Right atrium auricular region (tissue), 2 donors: Measurements from ENCODE around the gene UPK3B. TPM values are rescaled to one million over a fixed set of nuclear protein-coding genes. Genes with fewer than 3 reads are reported as not detected.
"Not testable (repeated sequence)": the region's sequence is repeated elsewhere in the genome, so short reads cannot be mapped to it uniquely, and the experiment has no call there.

ENCODE experiments used
- DNase-seq: peaks from one replicate; pipeline ENCODE4 v3.0.0-alpha.2; 2019; ENCODE audit warnings: low spot score
- H3K27ac ChIP-seq, 2 donors: fragments of 200-600 bp; sonication (generic); 1 replicate in 1 of 2; 2 replicates in 1 of 2; pipeline ENCODE4 v1.5.1; 2016 to 2019
- H3K27me3 ChIP-seq, 2 donors: fragments of 200-600 bp; sonication (generic); one replicate each; pipeline versions ENCODE4 v1.5.1 to v1.6.0; 2017 to 2019
- H3K36me3 ChIP-seq: fragments of 200-600 bp; sonication (generic); one replicate; pipeline ENCODE4 v1.5.1; 2016
- H3K4me1 ChIP-seq, 2 donors: fragments of 200-600 bp; sonication (generic); one replicate each; pipeline versions ENCODE4 v1.5.1 to v1.6.0; 2017 to 2019
- H3K4me3 ChIP-seq, 2 donors: fragments of 200-600 bp; sonication (generic); 1 replicate in 1 of 2; 2 replicates in 1 of 2; pipeline ENCODE4 v1.5.1; 2017 to 2019; ENCODE audit warnings: mild to moderate bottlenecking in 1 of 2, moderate library complexity in 1 of 2
- H3K9me3 ChIP-seq, 2 donors: fragments of 200-600 bp; sonication (generic); one replicate each; pipeline ENCODE4 v1.5.1; 2019
- total RNA-seq, 2 donors: library from RNA; depleted of rRNA; stranded (reverse); fragments of >200 nt; gene quantifications; one replicate each; pipeline ENCODE4 v1.1.0, GENCODE V29; 2016
- TF ChIP-seq, protein P1 (sequence below), 2 donors: fragments of 200-600 bp; sonication (generic); IDR thresholded peaks; one replicate each; pipeline ENCODE4 v1.5.1; 2019; ENCODE audit warnings: antibody characterized with exemption in 2 of 2

The UPK3B gene
- total RNA-seq, result 100 to 1,000 TPM in 1 of 2 donors, 10 to 100 TPM in 1; 78.8 to 126 TPM

DNA sequence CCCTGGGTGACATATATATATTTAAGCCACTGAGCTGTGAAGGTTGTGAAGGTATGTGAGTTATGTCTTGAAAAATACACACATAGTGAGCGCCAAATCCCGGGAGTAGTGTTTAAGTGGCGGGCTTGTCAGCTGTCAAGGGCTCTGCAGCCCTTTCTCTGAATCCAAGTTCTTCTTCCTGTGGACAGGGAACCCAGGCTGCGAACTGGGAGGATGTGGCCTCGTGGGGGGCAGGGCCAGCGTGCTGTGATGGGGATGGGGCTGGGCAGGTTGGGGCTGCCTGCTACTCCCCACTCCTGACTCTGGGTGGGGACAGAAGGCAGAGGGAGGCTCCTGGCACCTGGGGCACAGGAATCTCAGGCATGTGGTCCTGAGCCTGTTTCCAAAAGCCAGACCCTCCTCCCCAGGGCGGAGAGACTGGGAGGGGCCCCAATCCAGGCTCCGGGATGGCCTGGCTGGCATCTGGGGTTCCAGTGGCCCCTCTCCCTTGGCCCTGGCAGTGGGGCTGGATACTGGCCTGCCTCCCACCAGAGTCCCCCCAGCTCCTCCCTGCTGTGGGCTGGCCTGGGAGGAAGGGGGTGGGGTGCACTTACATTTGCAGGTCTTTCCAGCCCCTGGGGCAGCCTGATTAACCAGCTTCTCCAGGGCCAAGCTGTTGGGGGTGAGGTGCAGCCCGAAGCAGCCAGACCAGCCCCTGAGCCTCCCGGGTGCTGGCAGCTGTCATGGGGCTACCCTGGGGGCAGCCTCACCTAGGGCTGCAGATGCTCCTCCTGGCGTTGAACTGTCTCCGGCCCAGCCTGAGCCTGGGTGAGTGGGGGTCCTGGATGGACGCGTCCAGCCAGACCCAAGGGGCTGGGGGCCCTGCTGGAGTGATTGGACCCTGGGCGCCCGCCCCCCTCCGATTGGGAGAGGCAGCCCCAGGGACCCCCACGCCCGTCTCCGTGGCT lies at the start of gene UPK3B:
Gene UPK3B (plus strand): TSS at position 622 of the 947 bp plus-strand sequence. CDS start 101 bp downstream, at position 723.
- DNase-seq, result no peak
- TF ChIP-seq, protein P1, sequence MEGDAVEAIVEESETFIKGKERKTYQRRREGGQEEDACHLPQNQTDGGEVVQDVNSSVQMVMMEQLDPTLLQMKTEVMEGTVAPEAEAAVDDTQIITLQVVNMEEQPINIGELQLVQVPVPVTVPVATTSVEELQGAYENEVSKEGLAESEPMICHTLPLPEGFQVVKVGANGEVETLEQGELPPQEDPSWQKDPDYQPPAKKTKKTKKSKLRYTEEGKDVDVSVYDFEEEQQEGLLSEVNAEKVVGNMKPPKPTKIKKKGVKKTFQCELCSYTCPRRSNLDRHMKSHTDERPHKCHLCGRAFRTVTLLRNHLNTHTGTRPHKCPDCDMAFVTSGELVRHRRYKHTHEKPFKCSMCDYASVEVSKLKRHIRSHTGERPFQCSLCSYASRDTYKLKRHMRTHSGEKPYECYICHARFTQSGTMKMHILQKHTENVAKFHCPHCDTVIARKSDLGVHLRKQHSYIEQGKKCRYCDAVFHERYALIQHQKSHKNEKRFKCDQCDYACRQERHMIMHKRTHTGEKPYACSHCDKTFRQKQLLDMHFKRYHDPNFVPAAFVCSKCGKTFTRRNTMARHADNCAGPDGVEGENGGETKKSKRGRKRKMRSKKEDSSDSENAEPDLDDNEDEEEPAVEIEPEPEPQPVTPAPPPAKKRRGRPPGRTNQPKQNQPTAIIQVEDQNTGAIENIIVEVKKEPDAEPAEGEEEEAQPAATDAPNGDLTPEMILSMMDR (IDR thresholded peaks at IDR 0.05), result no peak
- Histone ChIP-seq H3K9me3 (no peaks in the 10 kb centered on the region), H3K27me3 (no peaks in the 10 kb centered on the region), H3K4me3 (no peak within 1 kb of the TSS), H3K4me1 (no peaks in the 10 kb centered on the region), H3K27ac (no peak within 1 kb of the TSS), H3K36me3 (no peaks in the 10 kb centered on the region)

DNA sequence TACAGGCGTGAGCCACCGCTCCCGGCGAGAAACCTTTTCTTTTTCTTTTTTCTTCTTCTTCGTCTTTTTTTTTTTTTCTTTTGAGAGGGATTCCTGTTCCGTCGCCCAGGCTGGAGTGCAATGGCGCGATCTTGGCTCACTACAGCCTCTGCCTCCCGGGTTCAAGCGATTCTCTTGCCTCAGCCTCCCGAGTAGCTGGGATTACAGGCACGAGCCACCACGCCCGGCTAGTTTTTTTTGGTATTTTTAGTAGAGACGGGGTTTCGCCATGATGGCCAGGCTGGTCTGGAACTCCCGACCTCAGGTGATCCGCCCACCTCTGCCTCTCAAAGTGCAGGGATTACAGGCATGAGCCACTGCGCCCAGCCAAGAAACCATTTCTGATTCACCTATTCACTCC lies 49.6 kb upstream of the UPK3B start:
- not testable (repeated sequence) for DNase-seq, H3K4me3 ChIP-seq, H3K36me3 ChIP-seq

DNA sequence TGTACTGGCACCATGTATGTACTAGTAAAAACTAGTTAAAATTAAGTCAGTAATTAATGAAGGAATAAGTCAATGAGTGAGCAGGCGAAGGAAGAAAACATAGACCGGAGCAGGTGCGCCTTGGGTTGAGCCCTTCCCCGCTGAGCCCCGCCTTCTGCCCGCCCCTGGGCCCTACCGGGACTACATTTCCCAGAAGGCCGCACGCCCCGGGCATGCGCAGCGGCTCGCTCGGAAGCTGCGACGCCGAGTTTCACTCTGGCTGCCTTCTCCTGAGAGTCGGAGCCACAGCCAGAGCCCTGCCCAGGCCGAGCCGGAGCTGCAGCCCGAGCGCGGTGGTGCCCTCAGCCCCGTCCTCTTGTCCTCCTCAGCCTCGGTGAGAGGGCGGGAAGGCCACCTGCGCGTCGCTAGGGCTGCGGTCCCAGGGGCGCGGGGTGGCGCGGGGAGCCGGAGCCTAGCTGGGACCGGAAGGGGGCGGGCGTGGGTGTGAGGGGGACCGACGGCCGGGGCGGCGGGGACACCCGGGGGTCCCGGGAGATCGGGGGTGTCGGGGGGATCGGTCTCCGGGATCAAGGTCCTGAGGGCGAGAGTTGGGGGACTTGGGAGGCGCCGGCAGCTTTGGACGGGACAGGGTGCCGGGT lies 48.8 kb upstream of the UPK3B start, which contains the start of gene DTX2:
Gene DTX2 (plus strand): TSS at position 246 of the 638 bp plus-strand sequence. CDS start 18,801 bp downstream, outside the sequence.
- not testable (repeated sequence) for H3K27me3 ChIP-seq, H3K36me3 ChIP-seq, H3K9me3 ChIP-seq, DNase-seq, H3K4me1 ChIP-seq
- H3K27ac ChIP-seq, result peak within 1 kb of the TSS; percentile 62 to 69
- H3K4me3 ChIP-seq, result peak within 1 kb of the TSS; percentile 60 to 74

More for the DNA sequence above, 49.6 kb upstream of the UPK3B start:
- not testable (repeated sequence) for H3K27me3 ChIP-seq, H3K4me1 ChIP-seq, H3K27ac ChIP-seq, H3K9me3 ChIP-seq

DNA sequence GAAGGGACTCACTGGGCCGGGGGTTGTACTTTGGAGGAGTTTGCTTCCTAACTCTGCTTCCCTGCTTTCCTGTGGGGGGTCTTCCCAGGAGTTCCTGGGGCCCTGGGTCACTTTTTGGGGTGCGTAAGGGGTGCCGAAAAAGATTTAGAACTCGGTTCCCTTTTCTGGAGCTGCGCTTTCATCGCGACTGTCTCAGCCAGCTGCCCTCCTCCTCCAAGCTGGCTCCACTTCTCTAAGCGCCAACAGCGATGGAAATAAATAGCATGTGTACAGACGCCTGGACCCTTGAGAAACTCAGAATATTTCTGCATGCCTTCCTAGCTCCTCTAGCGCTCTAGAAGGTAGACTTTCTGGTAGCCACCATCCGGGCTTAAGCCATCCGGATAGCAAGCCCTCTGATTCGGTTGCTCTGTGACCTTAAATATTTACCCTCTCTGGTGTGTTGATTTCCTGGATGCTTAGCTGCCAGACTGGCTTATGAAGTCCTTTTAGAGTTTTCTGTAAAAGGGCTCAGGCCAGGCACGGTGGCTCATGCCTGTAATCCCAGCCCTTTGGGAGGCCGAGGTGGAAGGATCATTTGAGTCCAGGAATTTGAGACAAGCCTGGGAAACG lies 48.0 kb upstream of the UPK3B start:
- H3K9me3 ChIP-seq, H3K4me1 ChIP-seq, H3K36me3 ChIP-seq, H3K4me3 ChIP-seq, DNase-seq, H3K27ac ChIP-seq, H3K27me3 ChIP-seq: not testable (repeated sequence)

DNA sequence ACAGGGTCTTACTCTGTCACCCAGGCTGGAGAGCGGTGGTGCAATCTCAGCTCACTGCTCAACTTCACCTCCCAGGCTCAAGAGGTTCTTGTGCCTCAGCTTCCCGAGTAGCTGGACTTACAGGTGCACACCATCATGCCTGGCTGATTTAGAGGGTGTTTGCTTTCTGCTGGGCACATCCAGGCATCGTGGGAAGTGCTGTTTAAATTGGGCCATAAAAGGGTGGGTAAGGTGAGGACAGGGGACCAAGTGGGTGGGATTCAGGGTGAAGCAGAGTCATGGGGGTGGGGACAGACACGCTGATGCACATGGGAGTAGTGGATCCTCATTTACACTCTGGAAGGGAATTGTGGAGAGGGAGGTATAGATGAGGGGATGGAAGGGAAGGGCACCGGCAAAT lies 45.4 kb upstream of the UPK3B start:
- not testable (repeated sequence) for H3K4me1 ChIP-seq, H3K4me3 ChIP-seq, H3K27me3 ChIP-seq, DNase-seq, H3K36me3 ChIP-seq, H3K9me3 ChIP-seq, H3K27ac ChIP-seq

DNA sequence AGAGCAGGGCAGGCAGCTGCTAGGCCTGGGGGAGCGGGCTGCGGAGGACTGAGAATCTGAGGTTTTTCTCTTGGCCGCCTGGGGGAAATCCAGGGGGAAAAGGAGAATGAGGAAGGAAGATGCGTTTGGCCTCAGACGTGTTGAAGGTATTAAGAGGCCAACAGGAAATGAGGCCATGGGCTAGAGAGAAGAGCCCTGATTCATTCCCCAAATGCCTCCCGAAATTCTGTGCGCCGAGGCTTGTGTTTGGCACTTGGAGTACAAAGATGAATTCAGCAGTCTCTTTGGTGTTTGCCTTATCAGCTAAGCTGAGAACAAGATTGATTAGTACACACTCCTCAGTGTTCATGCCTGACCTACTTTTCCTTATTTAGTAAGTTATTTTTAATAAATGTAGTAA lies 44.4 kb upstream of the UPK3B start:
- DNase-seq, result not testable (repeated sequence)
- H3K27ac ChIP-seq, result peak overlapping the region in 1 of 2 donors; percentile 52

DNA sequence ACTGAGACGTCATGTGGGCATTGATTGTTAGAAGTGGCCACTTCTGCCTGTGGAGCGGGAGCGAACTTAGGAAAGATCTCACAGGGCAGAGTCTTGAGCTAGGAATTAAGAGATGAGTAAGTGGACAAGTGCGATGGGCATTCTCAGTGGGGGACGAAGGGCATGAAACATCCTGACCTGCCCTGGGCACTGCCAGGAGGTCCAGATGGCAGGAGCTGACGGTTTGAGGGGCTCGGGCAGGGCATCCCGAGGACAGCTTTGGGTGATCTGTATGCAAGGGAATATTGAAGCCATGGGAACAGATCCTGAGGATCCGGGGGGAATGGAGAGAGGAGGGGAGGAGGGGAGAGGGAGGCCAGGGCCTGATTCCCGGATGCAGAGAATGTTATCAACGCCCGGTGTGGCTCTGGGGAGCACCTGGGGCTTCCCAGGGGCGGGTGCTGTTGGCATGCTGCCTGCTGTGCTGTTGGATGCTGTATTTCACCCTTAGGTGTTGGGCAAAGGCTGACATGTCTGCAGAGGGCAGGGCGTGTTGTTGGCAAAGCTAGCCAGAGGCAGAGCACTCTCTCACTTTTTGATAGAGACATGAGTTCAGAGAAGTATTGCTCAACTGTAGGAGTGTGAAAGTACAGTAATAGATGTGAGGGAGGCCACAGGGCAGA lies 42.5 kb upstream of the UPK3B start:
- peak; percentile 63 for DNase-seq
- not testable (repeated sequence) for H3K27ac ChIP-seq, H3K4me3 ChIP-seq, H3K4me1 ChIP-seq, H3K36me3 ChIP-seq, H3K9me3 ChIP-seq, H3K27me3 ChIP-seq

More for the DNA sequence above, 44.4 kb upstream of the UPK3B start:
- not testable (repeated sequence) for H3K9me3 ChIP-seq, H3K27me3 ChIP-seq, H3K4me1 ChIP-seq, H3K4me3 ChIP-seq, H3K36me3 ChIP-seq

DNA sequence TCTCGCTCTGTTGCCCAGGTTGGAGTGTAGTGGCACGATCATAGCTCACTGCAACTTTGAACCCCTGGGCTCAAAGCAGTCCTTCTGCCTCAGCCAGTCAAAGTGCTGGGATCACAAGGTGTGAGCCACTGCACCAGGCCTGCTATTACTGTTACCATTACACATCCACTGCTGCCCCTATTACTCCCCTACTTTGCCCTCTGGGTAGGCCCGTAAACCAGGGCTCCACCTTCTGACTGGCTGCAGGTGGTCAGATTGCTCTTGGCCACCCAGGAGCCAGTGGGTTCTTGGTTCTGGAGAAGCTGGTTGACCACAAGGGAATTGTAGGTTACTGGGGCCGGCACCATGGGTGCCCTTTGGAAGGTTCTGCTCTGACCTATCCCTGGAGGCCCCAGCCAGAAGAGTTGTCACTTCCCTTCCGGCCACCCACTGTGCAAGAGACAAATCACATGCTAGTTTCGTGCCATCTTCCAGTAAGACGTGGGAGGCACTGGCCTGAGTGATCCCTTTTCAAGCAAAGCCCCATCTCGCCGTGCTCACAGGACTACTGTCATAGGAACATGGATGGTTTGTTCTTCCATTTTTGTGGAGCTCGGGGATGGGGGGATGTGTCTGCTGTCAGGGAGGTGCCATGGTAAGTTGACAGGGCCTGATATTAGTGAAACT lies 38.7 kb upstream of the UPK3B start:
- H3K36me3 ChIP-seq, H3K4me3 ChIP-seq, H3K27me3 ChIP-seq, H3K27ac ChIP-seq, H3K4me1 ChIP-seq, H3K9me3 ChIP-seq, DNase-seq: not testable (repeated sequence)

DNA sequence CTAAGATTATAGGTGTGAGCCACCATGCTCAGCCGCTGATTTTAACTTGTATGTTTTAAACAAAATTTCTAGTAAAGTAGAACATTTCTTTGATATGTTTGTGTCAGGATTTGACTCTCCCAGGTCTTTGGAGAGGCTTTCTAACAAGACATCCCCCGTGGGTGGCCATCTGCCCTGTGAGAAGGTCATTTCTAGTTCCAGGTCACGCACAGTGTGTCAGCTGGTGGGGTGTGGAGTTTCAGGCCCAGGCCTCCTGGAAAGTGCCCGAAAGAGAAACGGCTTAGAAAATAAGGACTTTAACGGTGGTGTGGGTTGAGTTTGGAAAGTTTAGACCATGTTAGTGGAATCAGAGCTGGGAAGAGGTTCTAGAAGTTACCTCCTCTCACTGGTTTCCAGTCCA lies 37.3 kb upstream of the UPK3B start:
- H3K9me3 ChIP-seq, H3K27me3 ChIP-seq, H3K4me3 ChIP-seq, H3K4me1 ChIP-seq, H3K27ac ChIP-seq, H3K36me3 ChIP-seq, DNase-seq: not testable (repeated sequence)

DNA sequence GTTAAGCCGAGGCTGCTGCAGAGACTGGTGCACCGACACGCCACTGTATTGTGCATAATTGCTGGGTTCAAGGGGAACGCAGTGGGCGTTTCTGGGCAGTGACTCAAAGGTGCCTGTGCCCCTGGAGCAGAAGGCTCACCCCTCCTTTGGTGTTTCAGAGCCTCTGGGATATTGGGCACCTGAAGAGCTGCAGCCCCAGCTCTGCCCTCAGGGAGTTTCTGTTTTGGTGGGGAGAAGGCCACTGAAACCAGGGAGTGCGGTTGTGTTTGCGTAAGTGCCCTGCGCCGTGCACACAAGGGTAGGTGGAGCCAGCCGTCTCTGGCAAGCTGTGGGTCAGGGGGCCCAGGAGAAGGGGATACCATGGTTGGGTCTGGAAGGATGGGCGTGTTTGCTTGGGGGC lies 34.1 kb upstream of the UPK3B start:
- H3K9me3 ChIP-seq, H3K4me1 ChIP-seq, H3K4me3 ChIP-seq, H3K27me3 ChIP-seq, H3K36me3 ChIP-seq, DNase-seq, H3K27ac ChIP-seq: not testable (repeated sequence)

DNA sequence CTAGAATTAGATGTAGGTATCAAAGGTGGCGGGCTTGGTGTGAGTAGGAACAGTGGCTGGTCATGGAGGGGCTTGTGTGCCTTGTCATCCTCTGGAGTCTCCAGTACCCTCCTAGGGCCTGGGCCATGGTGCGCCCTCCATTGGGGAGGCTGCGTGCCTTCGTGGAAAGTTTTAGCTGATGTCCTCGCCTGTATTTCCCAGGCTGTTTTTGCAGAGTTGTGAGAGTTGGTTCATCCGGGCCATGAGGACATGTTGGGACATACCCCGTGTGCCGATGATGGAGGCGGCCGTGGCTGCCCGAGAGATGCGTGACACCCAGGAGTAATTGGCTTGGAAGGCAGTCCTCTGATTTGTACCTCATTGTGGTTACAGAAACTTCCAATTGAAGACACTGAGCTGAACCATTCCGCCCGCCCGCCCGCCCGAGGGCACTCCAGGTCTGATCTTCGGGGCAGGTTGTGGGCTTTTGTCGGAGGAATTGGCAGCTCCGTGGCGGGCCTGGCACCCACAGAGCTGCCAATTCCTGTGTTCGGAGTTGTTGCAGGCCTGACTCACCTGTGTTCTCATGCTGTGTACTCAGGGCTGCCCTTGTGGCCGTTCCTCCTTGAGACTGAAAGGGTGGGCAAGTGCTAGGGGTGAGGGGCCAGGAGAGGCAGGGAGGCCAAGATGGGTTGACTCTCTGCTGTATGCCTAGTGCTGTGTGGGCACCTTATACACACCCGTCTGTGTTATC lies 33.4 kb upstream of the UPK3B start:
- H3K27ac ChIP-seq, H3K27me3 ChIP-seq, DNase-seq, H3K4me3 ChIP-seq, H3K9me3 ChIP-seq, H3K36me3 ChIP-seq, H3K4me1 ChIP-seq: not testable (repeated sequence)

DNA sequence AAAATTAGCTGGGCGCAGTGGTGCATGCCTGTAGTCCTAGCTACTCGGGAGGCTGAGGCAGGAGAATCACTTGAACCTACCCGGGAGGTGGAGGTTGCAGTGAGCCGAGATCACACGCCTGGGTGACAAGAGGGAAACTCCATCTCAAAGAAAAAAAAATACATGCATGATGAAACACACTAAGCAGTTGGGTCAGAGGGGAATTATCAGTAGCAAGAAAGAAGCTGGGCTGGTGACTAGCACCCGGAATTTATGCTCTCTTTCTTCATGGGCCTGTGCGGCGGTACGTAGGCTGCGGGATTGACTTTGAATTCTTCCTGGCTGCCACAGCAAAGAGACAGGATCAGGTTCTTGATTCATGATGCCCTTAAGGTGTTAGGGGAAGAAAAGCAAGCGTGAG lies 30.7 kb upstream of the UPK3B start:
- DNase-seq, H3K9me3 ChIP-seq, H3K4me3 ChIP-seq: not testable (repeated sequence)

More for the DNA sequence above, 30.7 kb upstream of the UPK3B start:
- not testable (repeated sequence) for H3K27ac ChIP-seq, H3K27me3 ChIP-seq, H3K4me1 ChIP-seq
- peaks cover 11% of the 10 kb centered on the region for H3K36me3 ChIP-seq
